SK-N-MC (cell line): Measurements from ENCODE around the gene CDNF.

Experiments
- EZH2 ChIP-seq: fragments of 200-600 bp; sonication (generic); IDR thresholded peaks from one replicate; pipeline ENCODE4 v1.6.1; 2017; ENCODE audit warnings: antibody characterized with exemption
- POLR2AphosphoS5 ChIP-seq: IDR thresholded peaks from 2 replicates; pipeline ENCODE4 v1.6.1; 2012; ENCODE audit warnings: mild to moderate bottlenecking, low read depth, low read length, borderline replicate concordance

- TF ChIP-seq EZH2 (no peak), POLR2AphosphoS5 (no peak)
Observed at GRCh38 chr10:14803827-14804226, 34.0 kb downstream of the CDNF start.
